GM23338 (cell line): ENCODE results near the gene EXOC3. TPM values are rescaled to one million over a fixed set of nuclear protein-coding genes. Genes with fewer than 3 reads are reported as not detected.

ENCODE experiments used
- ATAC-seq: fragments of 200-7000 bp; cut with Tn5 transposase; 3 replicates; pipeline ENCODE4 v1.9.1; 2020
- DNase-seq: peaks from one replicate; pipeline ENCODE4 v3.0.0-alpha.2; 2015; ENCODE audit warnings: low spot score
- H2AFZ ChIP-seq: fragments of 200-600 bp; sonication (generic); 2 replicates; pipeline ENCODE4 v1.8.0; 2016; ENCODE audit warnings: antibody characterized with exemption, mild to moderate bottlenecking, moderate library complexity
- H3F3A ChIP-seq: fragments of 200-600 bp; sonication (generic); replicated peaks from 2 replicates; pipeline ENCODE4 v1.8.0; 2017; ENCODE audit warnings: antibody characterized with exemption, mixed run types, low read depth
- H3K27ac ChIP-seq: fragments of 200-600 bp; sonication (generic); 2 replicates; pipeline ENCODE4 v1.6.1; 2016; ENCODE audit warnings: low read depth
- H3K27me3 ChIP-seq: fragments of 200-600 bp; sonication (generic); 2 replicates; pipeline ENCODE4 v1.8.0; 2016; ENCODE audit warnings: mild to moderate bottlenecking, mixed run types, moderate library complexity; ENCODE audit not compliant: insufficient read depth
- H3K36me3 ChIP-seq: fragments of 200-600 bp; sonication (generic); 2 replicates; pipeline ENCODE4 v1.8.0; 2016; ENCODE audit warnings: mild to moderate bottlenecking; ENCODE audit not compliant: insufficient read depth
- H3K4me1 ChIP-seq: fragments of 200-600 bp; sonication (generic); 2 replicates; pipeline ENCODE4 v1.8.0; 2016; ENCODE audit warnings: mild to moderate bottlenecking, moderate library complexity; ENCODE audit not compliant: insufficient read depth
- H3K4me2 ChIP-seq: fragments of 200-600 bp; sonication (generic); 2 replicates; pipeline ENCODE4 v1.7.1; 2017; ENCODE audit warnings: mixed run types
- H3K4me3 ChIP-seq: fragments of 200-600 bp; sonication (generic); 2 replicates; pipeline ENCODE4 v1.6.1; 2016; ENCODE audit warnings: mixed run types
- H3K79me2 ChIP-seq: fragments of 200-600 bp; sonication (generic); replicated peaks from 2 replicates; pipeline ENCODE4 v1.8.0; 2017; ENCODE audit warnings: mild to moderate bottlenecking; ENCODE audit not compliant: insufficient read depth
- H3K9me2 ChIP-seq: fragments of 200-600 bp; sonication (generic); 2 replicates; pipeline ENCODE4 v1.8.0; 2017; ENCODE audit not compliant: insufficient read depth
- H4K20me1 ChIP-seq: fragments of 200-600 bp; sonication (generic); replicated peaks from 2 replicates; pipeline ENCODE4 v1.8.0; 2017; ENCODE audit warnings: mild to moderate bottlenecking; ENCODE audit not compliant: insufficient read depth
- H3K27ac Mint-ChIP-seq: 2 replicates; pipeline ENCODE4 v1.8.0; 2020; ENCODE audit warnings: inconsistent platforms, mild to moderate bottlenecking, moderate library complexity, mixed read lengths
- H3K27me3 Mint-ChIP-seq: 3 replicates; pipeline ENCODE4 v1.8.0; 2022; ENCODE audit warnings: low read depth, mild to moderate bottlenecking, moderate library complexity, mixed read lengths, inconsistent platforms; ENCODE audit not compliant: insufficient read depth, poor library complexity
- H3K36me3 Mint-ChIP-seq: 3 replicates; pipeline ENCODE4 v1.8.0; 2021; ENCODE audit warnings: low read depth, mild to moderate bottlenecking, inconsistent platforms, moderate library complexity, mixed read lengths
- H3K4me1 Mint-ChIP-seq: 3 replicates; pipeline ENCODE4 v1.8.0; 2020; ENCODE audit warnings: mild to moderate bottlenecking, inconsistent platforms, mixed read lengths
- H3K4me3 Mint-ChIP-seq: 3 replicates; pipeline ENCODE4 v1.8.0; 2021; ENCODE audit warnings: moderate library complexity, mild to moderate bottlenecking, inconsistent platforms, mixed read lengths
- H3K9me3 Mint-ChIP-seq: 3 replicates; pipeline ENCODE4 v1.8.0; 2020; ENCODE audit warnings: moderate library complexity, mild to moderate bottlenecking, inconsistent platforms, mixed read lengths
- CTCF ChIP-seq, 2 experiments: fragments of 200-600 bp in 1 of 2; sonication (generic) in 1 of 2; conservative IDR thresholded peaks; 2 replicates each; pipeline versions ENCODE4 v1.5.1 to v1.6.1; 2016 to 2017; ENCODE audit warnings: antibody characterized with exemption in 2 of 2, low read depth in 2 of 2, mild to moderate bottlenecking in 2 of 2, moderate library complexity in 1 of 2
- ETS1 ChIP-seq: IDR thresholded peaks from 2 replicates; pipeline ENCODE4 v1.6.1; 2016; ENCODE audit warnings: antibody characterized with exemption
- EZH2phosphoT487 ChIP-seq: fragments of 200-600 bp; sonication (generic); IDR thresholded peaks from one replicate; pipeline ENCODE4 v1.8.1; 2018; ENCODE audit warnings: antibody characterized with exemption; ENCODE audit not compliant: unreplicated experiment
- NANOG ChIP-seq: IDR thresholded peaks from 2 replicates; pipeline ENCODE4 v1.6.1; 2016; ENCODE audit warnings: antibody characterized with exemption, borderline replicate concordance
- POLR2AphosphoS5 ChIP-seq: IDR thresholded peaks from 2 replicates; pipeline ENCODE4 v1.6.1; 2016; ENCODE audit warnings: antibody characterized with exemption, low read depth
- REST ChIP-seq: IDR thresholded peaks from one replicate; pipeline ENCODE4 v1.6.1; 2018; ENCODE audit warnings: antibody characterized with exemption; ENCODE audit not compliant: unreplicated experiment
- STAT1 ChIP-seq: IDR thresholded peaks from one replicate; pipeline ENCODE4 v1.6.1; 2016; ENCODE audit warnings: antibody characterized with exemption; ENCODE audit not compliant: unreplicated experiment
- ZNF114 ChIP-seq: fragments of 250-450 bp; sonication (Bioruptor Pico); IDR thresholded peaks from 2 replicates; pipeline ENCODE4 v1.5.0; 2020; ENCODE audit warnings: mild to moderate bottlenecking, moderate library complexity
- ZNF331 ChIP-seq: fragments of 250-450 bp; sonication (Bioruptor Pico); IDR thresholded peaks from 2 replicates; pipeline ENCODE4 v1.5.0; 2020; ENCODE audit warnings: low read depth, mild to moderate bottlenecking, moderate library complexity
- polyA plus RNA-seq: library from polyadenylated mRNA; unstranded; fragments of >200 nt; fragmentation: Nextera tagmentation; extraction: Ambion mirVana; gene quantifications from 2 replicates; pipeline ENCODE4 v1.2.1, GENCODE V29; 2016
- total RNA-seq: library from RNA; depleted of rRNA; stranded (reverse); fragments of >200 nt; shearing (Covaris generic); gene quantifications from 2 replicates; pipeline ENCODE4 v1.2.3, GENCODE V29; 2014

EXOC3 gene
- total and polyA plus RNA-seq, 2 experiments from 2014 or later: 13.4 to 31.6 TPM

- TF ChIP-seq REST (no peak), STAT1 (no peak), ZNF331 (no peak), CTCF (conservative IDR thresholded peaks at IDR 0.05; ENCODE audit: low read depth in 2 of 2) (no peak), ETS1 (no peak), ZNF114 (CRISPR knock-in tag) (no peak), EZH2phosphoT487 (no peak), NANOG (no peak)
Measured at GRCh38 chr5:434443-435146, 8.4 kb upstream of the EXOC3 start (continued).

GRCh38 chr5:435156-435790 lies 7.7 kb upstream of the EXOC3 start:
- H3K27me3 Mint-ChIP-seq: peaks cover 9% of the 10 kb centered on the region
- H3K27ac ChIP-seq: no peak overlapping the region
- H2AFZ ChIP-seq: no peak overlapping the region
- no peak overlapping the region for H3K27ac Mint-ChIP-seq
- H3K4me2 ChIP-seq: no peak overlapping the region
- H3K36me3 Mint-ChIP-seq: no peaks in the 10 kb centered on the region
- DNase-seq (no peak), ATAC-seq (no peak)
- H3F3A ChIP-seq: no peaks in the 10 kb centered on the region
- H3K4me3 ChIP-seq: no peak overlapping the region
- H3K9me3 Mint-ChIP-seq: no peaks in the 10 kb centered on the region
- H3K4me1 ChIP-seq: no peaks in the 10 kb centered on the region
- H4K20me1 ChIP-seq: no peaks in the 10 kb centered on the region
- no peak overlapping the region for H3K4me3 Mint-ChIP-seq
- no peaks in the 10 kb centered on the region for H3K27me3 ChIP-seq
- no peaks in the 10 kb centered on the region for H3K79me2 ChIP-seq
- no peaks in the 10 kb centered on the region for H3K36me3 ChIP-seq
- H3K4me1 Mint-ChIP-seq: no peaks in the 10 kb centered on the region; the same call in 2 of the 3 replicates
- H3K9me2 ChIP-seq: no peaks in the 10 kb centered on the region
- no peak for TF ChIP-seq EZH2phosphoT487
- no peak for TF ChIP-seq POLR2AphosphoS5
- no peak for TF ChIP-seq CTCF (conservative IDR thresholded peaks at IDR 0.05; ENCODE audit: low read depth in 2 of 2)
